Thyroid gland (tissue), 4 donors: ENCODE results near the gene UBE2D2.

ENCODE experiments used
- CTCF ChIP-seq, 6 experiments: fragments of 200-600 bp in 3 of 6; fragments of 450-650 bp in 3 of 6; sonication (generic) in 3 of 6; IDR thresholded peaks; one replicate each; pipeline ENCODE4 v1.5.1; 2016 to 2019; ENCODE audit warnings: antibody characterized with exemption in 6 of 6, mild to moderate bottlenecking in 2 of 6, inconsistent platforms in 1 of 6, moderate library complexity in 1 of 6
- POLR2A ChIP-seq, 2 donors: fragments of 450-650 bp; IDR thresholded peaks; one replicate each; pipeline ENCODE4 v1.6.1; 2017; ENCODE audit warnings: antibody characterized with exemption in 2 of 2, mild to moderate bottlenecking in 2 of 2, moderate library complexity in 1 of 2

GRCh38 chr5:139651853-139652787 is 91.0 kb downstream of the UBE2D2 start:
- TF ChIP-seq CTCF (IDR thresholded peaks at IDR 0.05): no peak
- TF ChIP-seq POLR2A (IDR thresholded peaks at IDR 0.05): peak in 1 of 2 donors; percentile 27
